Measurements from ENCODE around the gene HOXA9. TPM values are rescaled to one million over a fixed set of nuclear protein-coding genes. Genes with fewer than 3 reads are reported as not detected.
A peak's percentile ranks its signal among the peaks of the same experiment; 100 is the strongest.

The HOXA9 gene
- total and polyA plus RNA-seq, 7 donors: 13.0 to 35.7 (median 21.6) TPM

- Histone ChIP-seq H3K36me3 (no peaks in the 10 kb centered on the region), H3K9me3 (no peaks in the 10 kb centered on the region), H3K27me3 (peaks cover 0 to 24% (median 0%) of the 10 kb centered on the region in 3 donors), H3K4me3 (peak overlapping the region; percentile 71 to 76 (median 72)), H3K27ac (peak overlapping the region in 3 of 4 donors; percentile 97 to 98 (median 98)), H3K4me1 (peaks cover 3 to 80% (median 45%) of the 10 kb centered on the region in 4 donors)
- intact Hi-C loops (cut with DNase I): no loop called here
- TF ChIP-seq POLR2AphosphoS5 (IDR thresholded peaks at IDR 0.05) (peak in 3 of 4 donors; percentile 26 to 60 (median 38)), CTCF (IDR thresholded peaks at IDR 0.05) (no peak), POLR2A (IDR thresholded peaks at IDR 0.05) (no peak)
- DNase-seq: peak; percentile 88
- 2 to 6% methylated on average over 49 of the region's 49 CpGs for WGBS, 2 donors
Measured at GRCh38 chr7:27188386-27189294, 23.3 kb upstream of the HOXA9 start.

GRCh38 chr7:27187475-27188385 is 22.4 kb upstream of the HOXA9 start:
- Histone ChIP-seq H3K27ac (peak overlapping the region in 3 of 4 donors; percentile 97 to 98 (median 98)), H3K36me3 (no peaks in the 10 kb centered on the region), H3K4me1 (peaks cover 3 to 80% (median 47%) of the 10 kb centered on the region in 4 donors), H3K9me3 (no peaks in the 10 kb centered on the region), H3K4me3 (peak overlapping the region; percentile 71 to 76 (median 72)), H3K27me3 (peaks cover 0 to 20% (median 0%) of the 10 kb centered on the region in 3 donors)
- TF ChIP-seq EP300 (IDR thresholded peaks at IDR 0.05): no peak
- no peak for TF ChIP-seq POLR2A (IDR thresholded peaks at IDR 0.05)
- TF ChIP-seq POLR2AphosphoS5 (IDR thresholded peaks at IDR 0.05): no peak
- TF ChIP-seq CTCF (IDR thresholded peaks at IDR 0.05): no peak
- peak; percentile 67 for DNase-seq
- intact Hi-C loops (cut with DNase I): no loop called here
- 1 to 8% methylated on average over 46 of the region's 46 CpGs for WGBS, 2 donors

- intact Hi-C loops (cut with DNase I): no loop called here
- Histone ChIP-seq H3K4me3 (peak overlapping the region; percentile 71 to 76 (median 72)), H3K9me3 (no peaks in the 10 kb centered on the region), H3K4me1 (peaks cover 3 to 82% (median 55%) of the 10 kb centered on the region in 4 donors), H3K27me3 (peaks cover 0 to 17% (median 0%) of the 10 kb centered on the region in 3 donors), H3K36me3 (no peaks in the 10 kb centered on the region), H3K27ac (peak overlapping the region in 3 of 4 donors; percentile 97 to 98 (median 98))
- TF ChIP-seq POLR2AphosphoS5 (IDR thresholded peaks at IDR 0.05) (peak in 1 of 4 donors; percentile 21), CTCF (IDR thresholded peaks at IDR 0.05) (no peak), POLR2A (IDR thresholded peaks at IDR 0.05) (no peak), EP300 (IDR thresholded peaks at IDR 0.05) (no peak)
- 8 to 17% methylated on average over 4 of the region's 4 CpGs for WGBS, 2 donors
- peak; percentile 62 for DNase-seq
Measured at GRCh38 chr7:27186668-27187474, 21.5 kb upstream of the HOXA9 start.

Data from sigmoid colon (tissue), 7 donors.